HepG2 (cell line): ENCODE data around the gene MFSD12. TPM values are rescaled to one million over a fixed set of nuclear protein-coding genes. Genes with fewer than 3 reads are reported as not detected.

Experiments used
- ATAC-seq: fragments of 200-7000 bp; cut with Tn5 transposase; 3 replicates; pipeline ENCODE4 v1.9.1; 2020; ENCODE audit warnings: mild to moderate bottlenecking, moderate library complexity
- BruUV-seq: library from RNA; stranded (reverse); fragments of 400-500 nt; replicated peaks from 2 replicates; lab custom pipeline; 2021; lab: Mats Ljungman, UMichigan
- CTCF ChIA-PET: fragments of 300-600 bp; formaldehyde crosslinking; extraction: SDS; loops from one replicate; lab custom pipeline; 2021; ENCODE audit warnings: low total read pairs, inconsistent platforms, low intra/inter-chr PET ratio; lab: Yijun Ruan, JAX
- POLR2A ChIA-PET: fragments of 350-600 bp; sonication (Branson Sonifier 250); formaldehyde crosslinking; loops from one replicate; lab custom pipeline; 2020; ENCODE audit warnings: antibody characterized with exemption, inconsistent platforms; lab: Yijun Ruan, JAX
- DNase-seq: peaks from one replicate; pipeline ENCODE4 v3.0.0-alpha.2; 2015; ENCODE audit warnings: low spot score
- FAIRE-seq: peaks from 3 replicates; lab custom pipeline; 2011; peaks lifted over from hg19 to GRCh38; lab: Jason Lieb, UNC
- H2AFZ ChIP-seq: one replicate; pipeline ENCODE4 v1.6.1; 2011; ENCODE audit warnings: low read length, inconsistent platforms
- H3K27ac ChIP-seq: fragments of 300-600 bp; 3 replicates; pipeline ENCODE4 v1.8.0; 2011; ENCODE audit warnings: mixed run types, mild to moderate bottlenecking, mixed read lengths, low read length, inconsistent platforms; ENCODE audit not compliant: insufficient read depth; ENCODE audit errors: extremely low read length
- H3K27me3 ChIP-seq, 2 experiments: fragments of 200-600 bp in 1 of 2; 2 replicates in 1 of 2; 3 replicates in 1 of 2; pipeline versions ENCODE4 v1.6.0 to v1.8.0; 2011; ENCODE audit warnings: low read length in 2 of 2, mild to moderate bottlenecking in 2 of 2, moderate library complexity in 2 of 2, inconsistent platforms in 1 of 2; ENCODE audit not compliant: insufficient read depth in 2 of 2, control insufficient read depth in 1 of 2
- H3K36me3 ChIP-seq, 2 experiments: fragments of 200-600 bp in 1 of 2; replicated peaks in 1 of 2; 2 replicates in 1 of 2; 3 replicates in 1 of 2; pipeline versions ENCODE4 v1.5.1 to v1.8.0; 2011; ENCODE audit warnings: low read length in 2 of 2, inconsistent platforms in 1 of 2; ENCODE audit not compliant: insufficient read depth in 2 of 2, control insufficient read depth in 1 of 2
- H3K4me1 ChIP-seq: 2 replicates; pipeline ENCODE4 v1.5.1; 2012; ENCODE audit warnings: low read length, inconsistent platforms; ENCODE audit not compliant: insufficient read depth
- H3K4me2 ChIP-seq: 2 replicates; pipeline ENCODE4 v1.6.0; 2011; ENCODE audit warnings: low read depth, low read length, inconsistent platforms
- H3K4me3 ChIP-seq, 3 experiments: fragments of 200-600 bp in 1 of 3; sonication (generic), shearing (Covaris generic) in 1 of 3; replicated peaks in 1 of 3; 2 replicates each; pipeline ENCODE4 v1.5.1; 2011 to 2016; ENCODE audit warnings: low read length in 3 of 3, inconsistent platforms in 2 of 3, low read depth in 2 of 3, mild to moderate bottlenecking in 2 of 3, control low read depth in 1 of 3, mixed read lengths in 1 of 3; ENCODE audit not compliant: insufficient read depth in 1 of 3
- H3K79me2 ChIP-seq: one replicate; pipeline ENCODE4 v1.6.1; 2011; ENCODE audit warnings: low read length, inconsistent platforms; ENCODE audit not compliant: insufficient read depth
- H3K9ac ChIP-seq: 2 replicates; pipeline ENCODE4 v1.6.0; 2011; ENCODE audit warnings: mild to moderate bottlenecking, low read depth, low read length, inconsistent platforms; ENCODE audit not compliant: insufficient read depth
- H3K9me3 ChIP-seq: 2 replicates; pipeline ENCODE4 v1.5.1; 2012; ENCODE audit warnings: mild to moderate bottlenecking, low read length
- H4K20me1 ChIP-seq: 2 replicates; pipeline ENCODE4 v1.6.0; 2011; ENCODE audit warnings: inconsistent platforms, mild to moderate bottlenecking, low read length, moderate library complexity; ENCODE audit not compliant: insufficient read depth
- CREB1 ChIP-seq, 2 experiments: fragments of 450-650 bp in 1 of 2; IDR thresholded peaks; 2 replicates each; pipeline ENCODE4 v1.6.1; 2016 to 2017; ENCODE audit warnings: control low read depth in 1 of 2, mild to moderate bottlenecking in 1 of 2, missing compliant biosample characterization in 1 of 2, missing genetic modification characterization in 1 of 2
- DMTF1 ChIP-seq: sonication (generic); formaldehyde crosslinking; IDR thresholded peaks from 2 replicates; pipeline ENCODE4 v1.4.0; 2020; ENCODE audit warnings: mild to moderate bottlenecking, missing genetic modification reagents
- DPF2 ChIP-seq: sonication (generic); formaldehyde crosslinking; IDR thresholded peaks from 2 replicates; pipeline ENCODE4 v1.4.0; 2020; ENCODE audit warnings: mild to moderate bottlenecking, low read depth, missing genetic modification reagents, borderline replicate concordance
- EP300 ChIP-seq, 3 experiments: sonication (generic) in 1 of 3; formaldehyde crosslinking in 1 of 3; IDR thresholded peaks; 2 replicates each; pipeline versions ENCODE4 v1.5.1 to v1.6.1; 2011 to 2020; ENCODE audit warnings: low read depth in 2 of 3, low read length in 2 of 3, borderline replicate concordance in 1 of 3, improper control_type of control experiment in 1 of 3, mild to moderate bottlenecking in 1 of 3, missing genetic modification reagents in 1 of 3, moderate library complexity in 1 of 3
- HCFC1 ChIP-seq: fragments of 150-350 bp; IDR thresholded peaks from 2 replicates; pipeline ENCODE4 v1.6.1; 2014; ENCODE audit warnings: low read depth, low read length
- MZF1 ChIP-seq: sonication (generic); formaldehyde crosslinking; IDR thresholded peaks from 2 replicates; pipeline ENCODE4 v1.8.1; 2023; ENCODE audit warnings: mild to moderate bottlenecking, missing genetic modification reagents, borderline replicate concordance
- SMARCC2 ChIP-seq: fragments of 450-650 bp; IDR thresholded peaks from 2 replicates; pipeline ENCODE4 v1.6.1; 2017; ENCODE audit warnings: antibody characterized with exemption, mild to moderate bottlenecking
- STAT6 ChIP-seq: sonication (generic); formaldehyde crosslinking; IDR thresholded peaks from 2 replicates; pipeline ENCODE4 v1.4.0; 2020; ENCODE audit warnings: missing genetic modification reagents, mild to moderate bottlenecking, borderline replicate concordance
- ZNF276 ChIP-seq: sonication (generic); formaldehyde crosslinking; IDR thresholded peaks from 2 replicates; pipeline ENCODE4 v1.4.0; 2020; ENCODE audit warnings: mild to moderate bottlenecking, low read depth, missing genetic modification reagents
- ZNF562 ChIP-seq: sonication (generic); formaldehyde crosslinking; IDR thresholded peaks from 2 replicates; pipeline ENCODE4 v1.8.0; 2022; ENCODE audit warnings: missing genetic modification reagents, borderline replicate concordance
- ZNF891 ChIP-seq: sonication (generic); formaldehyde crosslinking; IDR thresholded peaks from 2 replicates; pipeline ENCODE4 v1.5.0; 2020; ENCODE audit warnings: mild to moderate bottlenecking, missing genetic modification reagents
- WGBS: methylation state at CpG from one replicate; pipeline ENCODE4 v1.1.6; 2017; ENCODE audit warnings: low lambda C conversion rate; 5-methylcytosine and 5-hydroxymethylcytosine counted together
- in situ Hi-C: cut with HindIII; loops from 2 replicates; pipeline ENCODE4 v1.10.0; 2017; ENCODE audit warnings: low pct_unique_long_range_greater_than_20kb; ENCODE audit not compliant: extremely low pct_ligation_motif_present
- intact Hi-C: fragments of 100-400 bp; cut with micrococcal nuclease; formaldehyde crosslinking; loops from one replicate; pipeline ENCODE4 v1.10.0; 2022; ENCODE audit not compliant: unreplicated experiment
- polyA plus RNA-seq, 8 experiments: library from polyadenylated mRNA; depleted of rRNA in 3 of 8; stranded (reverse) in 7 of 8; unstranded in 1 of 8; fragments of >200 nt; fragmentation: Illumina TruSeq in 4 of 8; extraction: Trizol in 4 of 8; gene quantifications; 2 replicates each; pipeline versions ENCODE4 v1.2.1 to v1.2.3, GENCODE V29; 2011 to 2016; ENCODE audit warnings: low read depth in 4 of 8, missing spikeins in 1 of 8, mixed read lengths in 1 of 8; ENCODE audit not compliant: insufficient read depth in 1 of 8
- total RNA-seq, 5 experiments: library from RNA; depleted of rRNA; stranded (reverse); fragments of >200 nt; fragmentation: Illumina TruSeq; extraction: Trizol; gene quantifications; 2 replicates each; pipeline ENCODE4 v1.2.3, GENCODE V29; 2016; ENCODE audit warnings: low read depth in 1 of 5

MFSD12 gene
- total and polyA plus RNA-seq, 2 of the 13 experiments (the other 11 are each of a cell fraction or from before 2014, with no cell fraction given), result 27.2 to 29.1 TPM

GRCh38 chr19:3589949-3590348 lies 32.6 kb upstream of the MFSD12 start:
- no peaks in the 10 kb centered on the region for H4K20me1 ChIP-seq
- no peak overlapping the region for H3K27ac ChIP-seq
- ATAC-seq (no peak), DNase-seq (no peak), FAIRE-seq (no peak)
- no peak overlapping the region for H2AFZ ChIP-seq
- H3K9me3 ChIP-seq, result no peaks in the 10 kb centered on the region
- no peaks in the 10 kb centered on the region for H3K4me1 ChIP-seq
- in situ Hi-C loops, result no loop called here
- POLR2A ChIA-PET, result no interaction called here
- H3K27me3 ChIP-seq, result peaks cover 5 to 33% of the 10 kb centered on the region in 2 experiments; a peak in 4 of 5 replicates
- CTCF ChIA-PET, result no interaction called here
- WGBS, result 81% methylated on average over 19 of the region's 22 CpGs
- H3K9ac ChIP-seq, result no peak overlapping the region
- intact Hi-C loops, result no loop called here
- H3K4me3 ChIP-seq, result no peak overlapping the region
- TF ChIP-seq ZNF276 (CRISPR knock-in tag), result no peak
- no peak for TF ChIP-seq CREB1 (IDR thresholded peaks at IDR 0.05)
- no peak for TF ChIP-seq CREB1 (CRISPR knock-in tag; IDR thresholded peaks at IDR 0.05)
- no peak for TF ChIP-seq EP300 (IDR thresholded peaks at IDR 0.05; ENCODE audit: low read depth in 2 of 2, low read length in 2 of 2)
- TF ChIP-seq EP300 (CRISPR knock-in tag; IDR thresholded peaks at IDR 0.05; ENCODE audit: borderline replicate concordance), result no peak
- no peak for TF ChIP-seq SMARCC2
- TF ChIP-seq HCFC1, result no peak
- no peak for TF ChIP-seq ZNF562
- TF ChIP-seq ZNF891 (CRISPR knock-in tag), result no peak
- TF ChIP-seq MZF1, result no peak
- no peak for TF ChIP-seq DPF2 (CRISPR knock-in tag)
- TF ChIP-seq STAT6 (CRISPR knock-in tag), result no peak
- no peak for TF ChIP-seq DMTF1 (CRISPR knock-in tag)
- no peak overlapping the region for H3K4me2 ChIP-seq
- BruUV-seq, result no TSS peak
- no peaks in the 10 kb centered on the region for H3K36me3 ChIP-seq
- H3K79me2 ChIP-seq, result no peaks in the 10 kb centered on the region
